HK-2 (cell line): Measurements from ENCODE around the gene EFCAB11.

Experiments used
- DNase-seq: peaks from one replicate; pipeline ENCODE4 v3.0.0-alpha.2; 2018; ENCODE audit not compliant: unreplicated experiment

The EFCAB11 gene

DNA sequence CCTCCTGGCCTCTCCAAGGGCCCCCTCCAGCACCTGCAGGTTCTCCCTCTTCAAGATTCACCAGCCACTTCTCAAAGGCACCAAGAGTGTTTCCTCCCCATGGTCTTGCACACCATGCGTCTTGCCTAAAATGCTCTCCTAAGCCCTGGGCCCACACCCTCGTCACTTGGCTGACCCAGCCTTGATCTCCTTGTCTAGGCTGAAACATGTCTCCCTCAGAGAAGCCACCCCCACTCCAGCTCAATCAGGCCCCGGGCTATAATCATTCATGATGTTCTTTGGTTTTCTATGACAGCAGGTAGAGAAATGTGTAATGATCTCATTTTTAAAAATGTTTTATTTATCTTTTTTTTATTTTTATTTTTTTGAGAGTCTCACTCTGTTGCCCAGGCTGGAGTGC is 88.1 kb downstream of the EFCAB11 start:
- no peak for DNase-seq

DNA sequence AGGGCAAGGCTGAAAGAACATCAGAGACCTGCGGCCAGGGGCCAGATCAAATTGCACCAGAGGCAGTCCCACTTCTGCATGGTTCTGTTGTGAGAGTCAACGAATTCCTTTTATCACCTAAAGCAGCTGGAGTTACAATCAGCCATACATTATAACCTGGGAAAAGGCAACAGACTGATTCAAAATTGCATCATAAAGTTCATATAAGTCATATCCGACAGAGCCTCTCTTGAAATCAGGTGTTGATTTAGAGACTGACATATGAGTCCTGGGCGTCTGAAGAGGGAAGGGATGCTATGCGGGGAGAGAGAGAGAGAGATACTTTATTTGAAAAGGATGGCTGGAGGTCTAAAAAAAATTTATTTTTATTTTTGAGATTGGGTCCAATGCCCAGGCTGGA is 89.4 kb downstream of the EFCAB11 start:
- no peak for DNase-seq

- no peak for DNase-seq
Measured at GRCh38 chr14:89862856-89863255, 91.7 kb downstream of the EFCAB11 start.

- DNase-seq: no peak
Measured at GRCh38 chr14:89861630-89862029, 92.9 kb downstream of the EFCAB11 start.

DNA sequence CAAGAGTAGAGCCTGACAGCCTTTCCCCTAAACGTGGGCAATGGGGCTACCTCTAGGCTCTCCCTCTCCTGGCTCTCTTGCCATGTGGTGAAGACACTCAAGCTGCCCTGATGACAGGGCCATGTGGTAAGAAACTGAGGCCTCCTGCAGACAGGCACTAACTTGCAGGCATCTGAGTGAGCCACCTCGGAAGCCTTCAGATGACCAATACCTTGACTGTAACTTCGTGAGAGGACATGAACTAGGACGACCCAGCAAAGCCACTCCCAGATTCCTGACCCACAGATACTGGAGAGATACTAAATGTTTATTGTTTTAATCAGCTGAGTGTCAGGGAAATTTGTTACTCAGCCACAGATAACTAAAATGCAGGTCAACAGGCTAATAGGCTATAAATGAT is 96.4 kb downstream of the EFCAB11 start:
- no peak for DNase-seq

- no peak for DNase-seq
Measured at GRCh38 chr14:89856871-89857345, 97.6 kb downstream of the EFCAB11 start.

GRCh38 chr14:89855961-89856656 is 98.4 kb downstream of the EFCAB11 start:
- DNase-seq: no peak

- DNase-seq: no peak
Measured at GRCh38 chr14:89853936-89854693, 100.4 kb downstream of the EFCAB11 start.

DNA sequence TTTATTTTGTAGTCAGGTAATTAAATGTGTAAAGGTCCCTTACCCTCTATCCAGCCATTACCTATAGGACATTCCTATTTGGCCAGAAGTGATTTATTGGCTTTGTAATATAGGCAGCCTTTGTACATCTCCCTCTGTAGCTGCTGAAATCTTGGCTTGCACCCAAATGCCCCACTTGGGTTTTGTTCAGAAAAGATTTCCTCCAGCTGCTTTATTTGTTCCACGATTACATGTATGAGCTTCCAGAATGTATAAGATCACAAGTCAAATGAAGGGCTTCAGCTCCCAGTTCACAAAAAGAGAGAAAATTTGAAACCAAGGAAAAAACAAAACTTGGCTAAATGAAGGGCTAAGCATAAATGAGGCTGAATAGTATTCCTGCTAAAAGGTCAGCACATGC is 103.4 kb downstream of the EFCAB11 start:
- no peak for DNase-seq

GRCh38 chr14:89849931-89850330 is 104.6 kb downstream of the EFCAB11 start:
- no peak for DNase-seq

GRCh38 chr14:89848165-89848564 is 106.4 kb downstream of the EFCAB11 start:
- DNase-seq: no peak

DNA sequence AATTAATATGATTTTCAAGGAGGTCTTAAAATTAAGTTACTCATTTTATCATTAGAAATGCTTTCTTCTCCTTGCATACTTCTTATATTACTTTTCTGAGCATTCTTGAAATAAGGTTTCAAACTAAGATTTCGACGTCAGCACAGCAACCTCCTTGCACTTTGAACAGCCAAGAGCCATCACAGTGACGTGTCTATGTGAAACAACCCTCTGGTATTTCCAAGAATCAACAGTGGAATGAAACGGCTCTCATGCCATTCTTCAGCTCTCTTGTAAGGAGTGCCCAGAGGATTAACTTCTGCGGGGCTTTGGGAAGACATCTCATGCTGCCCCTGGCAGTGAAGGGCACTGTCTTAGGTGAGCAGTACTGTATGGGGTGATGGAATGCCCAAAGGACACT is 109.2 kb downstream of the EFCAB11 start:
- no peak for DNase-seq

GRCh38 chr14:89844508-89844907 is 110.0 kb downstream of the EFCAB11 start:
- DNase-seq: no peak

- DNase-seq: no peak
Measured at GRCh38 chr14:89842837-89843236, 111.7 kb downstream of the EFCAB11 start.

DNA sequence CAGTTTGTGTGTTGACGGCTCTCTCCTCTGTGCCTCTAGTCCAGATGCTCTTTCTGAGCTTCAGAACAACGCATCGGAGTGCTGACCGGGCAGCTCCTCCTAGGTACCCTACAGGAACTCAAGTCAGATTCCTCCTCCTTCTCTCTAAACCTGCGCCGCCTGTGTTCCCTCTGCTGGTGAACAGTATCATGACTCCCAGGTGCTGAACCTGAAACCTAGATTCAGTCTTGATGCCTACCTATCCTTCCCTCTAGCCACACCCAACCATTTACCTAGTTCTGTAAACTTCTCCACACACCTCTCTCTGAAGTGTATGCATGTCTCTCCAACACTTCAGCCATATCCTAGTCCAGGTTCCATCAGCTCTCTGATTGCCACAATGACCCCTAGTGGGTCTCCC is 112.7 kb downstream of the EFCAB11 start:
- no peak for DNase-seq

DNA sequence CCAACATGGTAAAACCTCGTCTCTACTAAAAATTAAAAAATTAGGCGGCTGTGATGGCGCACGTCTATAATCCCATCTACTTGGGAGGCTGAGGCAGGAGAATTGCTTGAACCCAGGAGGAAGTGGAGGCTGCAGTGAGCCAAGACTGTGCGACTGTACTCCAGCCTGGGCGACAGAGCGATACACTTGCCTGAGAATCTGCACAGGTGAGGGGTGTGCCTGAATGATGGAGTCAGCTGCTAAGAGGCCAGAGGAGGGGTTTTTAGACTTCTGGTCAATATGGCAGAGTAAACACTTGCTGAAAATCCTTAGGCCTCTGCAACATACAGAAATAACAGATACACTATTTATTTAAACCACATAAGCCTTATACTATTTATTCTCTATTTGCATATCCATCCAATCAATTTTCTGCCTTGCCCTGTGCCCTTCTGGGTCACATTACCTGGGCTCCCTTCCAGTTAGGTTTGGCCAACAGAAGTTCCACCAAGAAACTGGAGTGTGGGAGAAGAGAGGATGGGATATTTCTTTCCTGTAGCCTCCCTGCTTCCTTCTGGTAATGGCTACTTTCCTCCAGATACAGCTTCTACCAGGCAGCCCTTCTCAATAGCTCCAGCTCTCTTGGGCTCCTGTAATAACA is 117.6 kb downstream of the EFCAB11 start:
- DNase-seq: no peak

DNA sequence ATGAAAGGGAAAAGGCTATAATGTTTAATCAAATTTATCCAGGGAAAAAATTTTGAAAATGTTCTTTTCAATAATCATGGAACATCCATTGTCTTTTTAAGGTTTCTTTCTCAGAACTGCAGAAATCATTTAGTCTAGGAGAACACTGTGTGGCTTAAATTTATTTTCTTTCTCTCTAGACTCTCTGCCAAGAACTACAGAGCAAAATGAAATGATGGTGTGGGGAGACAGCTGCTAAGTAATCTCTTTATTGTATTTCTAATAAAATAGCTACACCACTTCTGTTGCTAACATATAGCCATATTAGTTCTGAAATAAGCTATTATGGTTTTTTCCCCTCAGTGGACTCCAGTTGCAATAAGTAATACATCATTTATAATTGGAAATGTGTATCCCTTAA is 120.9 kb downstream of the EFCAB11 start:
- DNase-seq: no peak

GRCh38 chr14:89833120-89833532 is 121.4 kb downstream of the EFCAB11 start:
- no peak for DNase-seq

GRCh38 chr14:89828471-89829165 is 125.9 kb downstream of the EFCAB11 start:
- DNase-seq: no peak

GRCh38 chr14:89827265-89827664 is 127.3 kb downstream of the EFCAB11 start:
- DNase-seq: no peak

DNA sequence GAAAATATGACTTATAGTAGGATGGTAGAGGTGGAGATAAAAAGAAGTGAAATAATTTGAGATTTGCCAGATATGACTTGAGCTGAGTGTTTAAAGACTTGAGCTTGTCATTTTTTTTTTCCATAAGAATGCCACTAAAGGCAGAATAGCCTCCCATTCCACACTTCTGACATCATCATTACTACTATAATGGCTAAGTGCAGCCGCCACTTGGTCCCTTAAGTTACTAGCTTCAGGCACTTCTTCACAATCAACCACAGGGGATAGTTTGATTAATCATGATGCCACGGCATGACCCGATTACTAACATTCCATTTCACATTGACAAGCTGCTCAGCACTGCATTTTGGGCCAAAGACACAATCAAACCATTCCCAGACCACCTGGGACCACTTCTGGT is 127.9 kb downstream of the EFCAB11 start:
- DNase-seq: no peak

GRCh38 chr14:89823743-89824142 is 130.8 kb downstream of the EFCAB11 start:
- DNase-seq: no peak
